OCI-M1 (cell line): Measurements from ENCODE around the gene BEST1.
A peak's percentile ranks its signal among the peaks of the same experiment; 100 is the strongest.

Experiments
- DNase-seq: peaks from one replicate; lab custom pipeline; 2025; lab: John Stamatoyannopoulos, UW

BEST1 gene

DNA sequence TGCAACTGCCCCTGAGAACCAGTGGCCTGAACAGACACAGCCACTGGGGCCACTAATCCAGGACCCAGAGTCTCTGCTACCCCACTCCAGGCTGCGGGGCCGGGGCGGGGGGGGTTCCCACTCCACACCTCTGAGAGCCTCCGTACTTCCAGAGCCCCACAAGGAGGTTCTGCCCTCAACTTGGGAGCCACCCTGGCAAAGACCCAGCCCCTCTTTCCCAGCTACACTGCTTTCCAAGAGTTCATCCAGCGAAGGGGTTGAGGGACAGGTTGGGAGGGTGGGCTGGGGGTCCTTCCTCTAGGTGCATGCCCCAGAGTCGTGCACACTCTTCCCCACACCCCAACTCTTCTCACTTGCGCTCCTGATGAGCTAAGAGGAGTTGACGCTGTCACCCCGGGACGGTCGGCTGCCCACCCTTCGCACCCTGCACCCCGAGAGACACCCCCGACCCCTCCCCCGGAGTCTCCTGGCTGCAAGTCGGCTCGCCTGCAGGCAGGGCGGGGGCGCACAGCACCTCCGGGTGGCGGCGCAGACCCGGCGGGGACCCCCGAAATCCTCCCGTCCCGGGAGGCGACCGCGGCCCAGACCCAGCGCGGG, 33.3 kb upstream of the BEST1 start:
- no peak for DNase-seq

DNA sequence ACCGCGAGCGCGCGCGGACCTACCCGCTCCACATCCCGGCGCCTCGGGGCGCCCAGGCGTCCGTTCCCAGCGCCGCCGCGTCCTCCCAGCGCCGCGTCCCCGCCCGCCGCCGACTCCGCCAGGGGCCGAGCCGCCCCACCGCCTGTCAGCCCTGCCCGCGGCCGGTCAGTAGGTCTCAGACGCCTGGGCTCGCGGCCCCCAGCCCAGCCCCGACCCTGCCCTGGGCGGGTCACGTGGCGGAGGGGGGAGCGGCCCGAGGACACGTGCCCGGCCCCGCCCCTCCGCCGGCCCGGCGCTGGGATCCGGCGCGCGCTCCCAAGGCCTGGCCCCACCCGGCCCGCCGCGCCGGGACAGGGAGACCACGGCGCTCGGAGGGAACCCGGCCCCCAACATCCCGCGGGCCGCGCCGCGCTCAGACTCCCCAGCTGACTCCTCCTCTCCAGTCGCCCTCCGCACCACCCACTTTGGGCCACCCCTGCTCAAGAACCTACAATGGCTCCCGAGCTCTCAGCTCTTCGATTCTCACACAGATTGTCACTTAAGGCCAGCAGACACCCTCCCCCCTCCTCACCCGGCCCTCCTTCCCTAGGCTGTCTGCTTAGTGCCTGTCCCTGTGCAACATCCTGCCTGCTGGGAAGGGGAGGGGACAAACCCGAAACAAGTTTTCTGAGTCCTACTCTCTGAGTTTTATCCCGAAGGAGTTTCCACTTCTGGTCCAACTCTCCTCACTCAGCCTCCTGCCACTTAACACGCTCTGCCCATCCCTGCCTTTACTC, 32.6 kb upstream of the BEST1 start, which contains the start of gene RAB3IL1:
RAB3IL1 (minus strand) TSS at position 233 of the 776 bp plus-strand sequence; CDS start at position 34, 199 bp downstream.
- peak; percentile 37 for DNase-seq

DNA sequence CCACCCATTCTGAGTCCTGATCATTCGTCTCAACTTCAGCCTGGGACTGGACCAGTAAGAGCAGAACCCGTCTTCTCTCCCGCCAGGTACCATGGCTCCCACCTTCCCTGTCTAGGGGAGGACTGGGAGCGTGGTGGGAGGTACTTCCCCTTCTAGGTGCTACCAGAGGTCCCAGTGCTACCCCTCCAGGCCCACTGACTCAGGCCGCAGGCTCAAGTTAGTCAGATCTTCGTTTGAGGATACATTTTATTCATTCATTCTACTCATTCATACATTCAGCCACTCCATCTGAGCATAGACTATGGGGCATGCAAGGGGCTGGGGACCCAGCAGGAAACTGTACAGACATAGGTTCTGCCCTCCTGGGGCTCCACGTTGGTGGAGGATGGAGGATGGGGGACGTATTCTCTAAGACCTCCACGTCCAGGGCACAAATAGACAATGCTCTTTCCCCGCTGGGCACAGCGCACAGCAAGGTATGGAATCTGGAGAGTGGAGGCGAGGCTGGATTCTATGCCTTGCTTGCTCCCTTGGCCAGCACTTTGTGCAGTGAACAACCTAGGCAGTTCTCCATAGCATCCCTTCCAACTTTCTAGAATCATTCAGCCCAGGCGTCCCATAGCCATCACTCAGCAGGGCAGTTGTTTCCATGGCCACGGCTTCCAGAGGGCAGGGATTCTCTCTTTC, 31.8 kb upstream of the BEST1 start:
- no peak for DNase-seq

DNA sequence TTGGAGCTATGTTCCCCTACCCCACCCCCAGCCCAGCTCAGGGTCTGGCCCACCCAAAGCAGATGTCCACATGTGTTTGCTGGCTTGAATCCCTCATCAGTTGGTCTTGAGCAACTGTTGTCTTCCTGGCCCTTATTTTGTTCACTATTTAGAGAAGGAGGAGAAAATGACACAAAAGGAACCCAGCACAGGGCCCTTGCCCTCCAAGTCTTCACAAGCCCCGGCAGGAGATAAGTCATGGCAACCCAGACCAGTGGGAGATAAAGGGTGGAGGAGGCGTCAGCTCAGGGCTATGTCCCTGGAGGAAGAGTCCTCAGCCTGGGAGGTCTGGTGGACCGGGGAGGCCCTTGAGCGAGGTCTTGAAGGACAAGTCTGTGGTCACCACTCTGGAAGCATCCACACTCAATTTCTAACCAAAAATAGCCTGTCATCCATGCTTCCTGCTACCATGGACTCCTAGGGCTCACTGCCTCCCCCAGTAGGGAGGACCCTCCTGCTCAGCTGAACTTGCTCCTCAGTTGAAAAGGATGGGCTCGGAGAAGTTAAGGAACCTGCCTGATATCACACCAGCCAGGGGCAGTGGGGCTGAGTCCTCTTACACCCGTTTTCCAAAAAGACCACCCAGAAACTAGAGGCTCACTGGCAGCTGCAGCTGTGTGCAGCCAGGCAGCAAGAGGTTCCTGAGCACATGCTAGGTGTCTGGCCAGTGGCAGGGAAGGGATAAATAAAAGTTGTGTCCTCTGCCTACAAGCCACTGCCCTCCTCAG, 31.0 kb upstream of the BEST1 start:
- DNase-seq: peak; percentile 46

DNA sequence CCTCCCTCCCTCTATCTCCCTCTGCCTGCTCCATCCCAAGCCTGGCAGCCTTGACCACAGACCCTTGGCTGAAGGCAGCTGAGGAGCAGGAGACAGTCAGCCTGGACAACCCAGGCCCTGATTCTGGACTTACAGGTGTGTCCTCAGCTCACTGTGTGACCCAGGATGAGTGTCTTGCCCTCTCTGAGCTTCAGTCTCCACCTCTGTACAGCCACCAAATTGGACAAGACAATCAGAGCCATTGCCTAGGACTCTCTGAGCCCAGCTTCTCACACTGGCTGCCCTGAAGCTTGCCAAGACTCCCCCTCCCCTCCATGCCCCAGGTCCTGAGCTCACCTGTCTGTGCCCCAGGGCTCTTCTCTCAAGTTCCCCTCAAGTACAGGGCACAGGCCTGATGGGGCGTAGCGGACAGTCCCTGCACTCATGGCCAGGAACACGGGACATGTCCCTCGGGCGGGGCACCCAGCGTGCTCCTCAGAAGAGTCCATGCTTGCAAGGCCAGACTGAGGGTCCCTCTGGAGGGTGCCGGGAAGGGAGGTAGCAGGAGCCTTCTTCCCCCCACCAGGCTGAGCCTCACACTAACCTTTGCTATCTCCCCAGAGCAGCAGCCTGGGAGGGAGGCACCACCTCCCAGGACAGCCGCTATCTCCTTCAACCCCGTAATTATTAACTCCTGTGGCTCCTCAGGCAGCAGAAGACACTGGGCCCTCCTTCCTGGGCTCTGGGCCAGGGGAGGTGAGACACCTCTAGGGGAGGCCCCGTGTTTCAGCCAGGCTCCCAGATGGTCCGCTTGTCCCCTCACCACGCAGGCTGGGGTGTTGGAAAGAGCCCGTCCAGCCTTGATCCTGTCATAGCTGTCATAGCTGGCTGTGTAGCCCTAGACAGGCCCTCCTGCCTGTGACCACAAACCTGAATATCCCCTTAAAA, 30.2 kb upstream of the BEST1 start:
- peak; percentile 44 for DNase-seq

DNA sequence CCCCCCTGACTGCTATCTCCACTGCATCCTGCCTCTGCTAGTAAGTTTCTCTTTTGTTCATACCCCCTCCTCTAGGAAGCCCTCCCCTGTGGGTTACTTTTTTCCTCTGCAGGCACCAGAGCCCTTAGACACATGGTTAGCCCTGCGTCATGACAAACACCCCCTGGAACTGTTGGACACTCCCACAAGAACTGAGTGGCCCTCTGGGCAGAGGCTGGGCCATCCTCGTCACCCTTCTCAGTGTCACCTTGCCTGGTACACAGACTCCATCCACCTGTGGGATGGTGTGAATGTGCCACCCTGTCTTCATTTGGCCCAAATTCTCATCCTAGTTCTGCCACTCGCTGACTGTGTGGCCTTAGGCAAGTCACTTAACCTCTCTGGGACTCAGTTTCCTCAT, 28.7 kb upstream of the BEST1 start:
- no peak for DNase-seq

DNA sequence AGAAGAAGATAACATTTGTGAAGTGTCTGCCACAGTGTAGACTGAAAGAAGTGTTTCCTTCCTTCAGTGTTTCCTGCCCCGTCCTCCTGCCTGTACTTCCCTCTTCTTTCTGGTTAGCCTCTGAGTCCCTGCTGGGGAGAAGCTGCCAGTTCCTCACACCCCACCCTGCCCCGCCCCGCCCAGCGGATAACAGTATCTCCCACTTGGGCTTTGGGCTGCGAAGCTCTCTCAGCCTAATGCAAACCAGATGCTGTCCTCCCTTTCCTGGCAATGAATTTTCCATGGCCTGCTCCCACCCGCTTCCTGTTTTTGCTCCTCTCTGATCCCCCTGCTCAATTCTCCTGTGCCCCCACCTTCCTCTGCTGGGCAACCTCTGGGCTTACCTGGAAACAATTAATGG, 27.6 kb upstream of the BEST1 start:
- peak; percentile 44 for DNase-seq

DNA sequence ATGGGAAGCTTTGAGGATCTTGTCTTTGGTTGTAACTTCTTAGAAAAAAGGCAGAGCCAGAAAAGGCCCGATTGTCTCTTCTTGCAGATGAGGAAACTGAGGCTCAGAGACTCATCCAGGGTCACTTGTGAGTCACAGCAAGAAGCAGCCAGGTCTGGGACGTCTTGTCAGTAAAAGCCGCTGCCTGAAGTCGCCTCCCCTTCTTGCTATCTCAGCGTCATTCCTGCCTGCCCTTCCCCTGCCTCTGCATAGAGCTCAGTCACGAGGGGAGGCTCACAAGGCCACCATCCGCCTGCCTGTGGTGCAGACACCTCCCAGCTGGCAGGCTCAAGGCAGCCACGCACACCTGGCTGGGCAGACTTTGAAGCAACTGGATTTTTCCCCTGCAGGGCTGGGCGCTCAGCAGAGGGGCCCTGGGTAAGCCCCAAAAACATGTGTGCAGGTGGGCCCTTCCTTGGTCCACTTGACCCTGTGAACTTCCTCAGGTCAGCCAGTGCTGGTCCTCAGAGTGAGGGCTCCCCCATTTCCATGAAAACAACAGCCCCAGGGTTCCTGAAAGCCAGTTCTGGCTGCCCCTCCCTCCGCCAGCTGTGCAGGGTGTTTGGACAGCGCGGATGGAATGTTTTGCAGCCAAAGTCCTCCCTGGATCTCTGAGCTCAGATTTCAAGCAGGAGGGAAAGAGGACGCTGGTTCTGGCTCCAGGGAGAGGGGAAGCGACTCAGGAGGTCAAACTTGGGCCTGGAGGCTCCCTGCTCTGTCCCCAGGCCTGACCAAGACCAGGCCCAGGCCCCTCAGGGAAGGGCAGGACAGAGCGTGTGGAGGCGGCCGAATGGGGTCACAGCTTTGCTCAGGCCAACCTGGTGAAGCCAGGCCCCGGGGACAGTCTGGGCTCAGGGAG, 26.7 kb upstream of the BEST1 start:
- DNase-seq: peak; percentile 60

DNA sequence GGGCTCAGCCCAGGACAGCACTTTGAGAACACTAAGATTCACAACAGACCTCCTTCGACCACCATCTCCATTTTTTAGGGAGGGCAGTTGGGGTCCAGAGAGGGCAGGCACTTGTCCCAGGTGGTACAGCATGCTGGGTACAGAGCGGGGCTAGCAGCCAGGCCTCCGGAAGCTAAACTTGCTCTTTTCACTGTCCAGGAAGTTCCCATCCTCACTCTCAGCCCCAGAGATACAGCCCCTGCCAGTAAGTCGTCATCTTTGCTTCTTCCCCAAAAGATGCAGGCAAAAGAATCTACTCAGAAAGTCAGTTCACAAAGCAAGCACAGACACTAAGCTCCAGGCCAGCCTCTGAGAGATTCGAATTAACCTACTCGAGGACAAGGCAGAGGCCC, 26.1 kb upstream of the BEST1 start:
- no peak for DNase-seq

DNA sequence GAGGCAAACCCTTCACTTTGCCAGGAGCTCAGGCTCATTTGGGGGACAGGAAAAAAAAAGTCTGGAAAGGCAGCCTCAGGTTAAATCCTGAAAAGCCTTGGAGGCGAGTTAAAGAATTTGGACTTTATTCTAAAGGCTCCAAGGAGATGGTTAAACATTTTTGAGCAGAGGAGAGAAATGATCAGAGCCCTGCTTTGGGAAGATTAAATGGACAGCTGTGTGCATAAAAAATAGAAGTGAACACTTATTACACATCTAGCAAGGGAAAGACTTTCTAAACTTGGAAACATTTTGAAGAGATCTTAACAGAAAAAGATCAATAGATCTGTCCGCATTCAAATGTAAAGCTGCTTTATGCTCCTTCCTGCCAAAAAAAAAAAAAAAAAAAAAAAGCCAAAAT, 24.4 kb upstream of the BEST1 start:
- no peak for DNase-seq

DNA sequence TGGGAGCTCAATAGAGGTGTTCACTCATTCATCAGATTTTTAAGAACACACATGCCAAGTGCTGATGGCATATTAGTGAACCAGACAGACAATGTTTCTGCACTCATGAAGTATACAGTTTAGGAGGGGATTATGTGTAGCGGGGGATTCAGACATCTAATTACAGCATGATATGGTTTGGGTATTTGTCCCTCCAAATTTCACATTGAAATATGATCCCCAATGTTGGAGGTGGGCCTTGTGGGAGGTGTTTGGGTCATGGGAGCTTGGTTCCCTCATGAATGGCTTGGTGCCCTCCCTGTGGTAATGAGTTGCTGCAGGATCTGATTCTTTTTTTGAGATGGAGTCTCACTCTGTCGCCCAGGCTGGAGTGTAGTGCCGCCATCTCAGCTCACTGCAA, 23.9 kb upstream of the BEST1 start:
- DNase-seq: no peak

DNA sequence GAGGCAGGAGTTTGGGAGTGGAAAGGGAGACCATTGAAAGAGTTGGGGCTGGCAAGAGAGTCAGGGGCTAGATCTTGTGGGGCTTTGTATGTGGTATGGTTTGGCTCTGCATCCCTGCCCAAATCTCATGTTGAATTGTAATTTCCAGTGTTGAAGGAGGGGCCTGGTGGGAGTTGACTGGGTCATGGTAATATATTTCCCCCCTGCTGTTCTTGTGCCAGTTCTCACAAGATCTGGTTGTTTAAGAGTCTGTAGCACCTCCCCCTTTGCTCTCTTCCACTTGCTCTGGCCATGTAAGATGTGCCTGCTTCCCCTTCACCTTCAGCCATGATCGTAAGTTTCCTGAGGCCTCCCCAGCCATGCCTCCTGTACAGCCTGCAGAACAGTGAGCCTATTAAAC, 22.6 kb upstream of the BEST1 start:
- no peak for DNase-seq

DNA sequence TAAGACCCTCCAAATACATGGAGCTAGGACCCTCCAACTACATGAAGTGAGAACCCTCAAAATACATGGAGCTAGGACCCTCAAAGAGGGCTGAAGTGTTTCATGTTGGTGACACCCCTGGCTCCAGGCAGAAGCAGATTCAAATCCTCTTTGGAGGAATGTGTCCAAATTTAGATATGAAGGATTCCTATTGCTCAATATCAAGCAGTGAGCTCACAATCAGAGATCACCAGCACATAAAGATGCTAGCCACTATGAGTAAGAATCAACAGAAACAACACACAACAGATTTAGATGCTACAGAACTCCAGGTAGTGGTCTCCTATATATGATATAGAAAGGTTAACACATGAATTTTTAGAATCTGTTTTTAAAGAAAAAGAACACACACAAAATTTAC, 21.5 kb upstream of the BEST1 start:
- DNase-seq: no peak

DNA sequence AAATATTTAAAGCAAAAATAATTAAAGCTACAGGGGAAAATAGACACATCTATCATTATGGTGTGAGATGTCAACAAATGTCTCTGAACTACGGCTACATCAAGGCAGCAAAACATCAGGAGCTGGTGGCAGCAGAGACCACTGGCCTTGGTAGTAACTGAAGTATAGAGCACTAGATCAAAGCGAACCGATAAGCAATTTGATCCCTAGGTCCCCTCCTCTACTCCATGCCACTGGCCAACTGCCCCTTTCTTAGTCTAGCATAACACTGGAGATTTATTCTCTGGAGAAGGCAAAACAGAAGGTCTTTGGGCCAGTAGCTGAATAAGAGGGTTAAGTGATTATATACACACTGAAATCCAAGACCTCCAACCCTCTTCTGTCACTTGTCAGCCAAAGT, 19.2 kb upstream of the BEST1 start:
- no peak for DNase-seq

DNA sequence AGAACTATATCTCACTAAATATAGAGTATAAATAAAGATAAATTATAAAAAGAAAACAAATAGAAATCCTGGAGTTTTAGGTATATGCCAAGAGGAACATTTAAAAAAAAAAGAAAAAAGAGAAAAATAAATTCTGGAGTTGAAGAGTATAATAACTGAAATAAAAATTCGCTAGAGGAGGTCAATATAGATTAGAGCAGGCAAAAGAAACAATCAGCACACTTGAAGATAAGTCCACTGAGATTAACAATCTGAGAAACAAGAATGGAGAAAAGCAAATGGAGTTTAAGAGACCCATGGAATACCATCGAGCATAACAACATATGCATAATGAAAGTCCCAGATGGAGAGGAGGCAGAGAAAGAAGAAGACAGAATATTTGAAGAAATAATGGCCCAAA, 14.3 kb upstream of the BEST1 start:
- DNase-seq: no peak

DNA sequence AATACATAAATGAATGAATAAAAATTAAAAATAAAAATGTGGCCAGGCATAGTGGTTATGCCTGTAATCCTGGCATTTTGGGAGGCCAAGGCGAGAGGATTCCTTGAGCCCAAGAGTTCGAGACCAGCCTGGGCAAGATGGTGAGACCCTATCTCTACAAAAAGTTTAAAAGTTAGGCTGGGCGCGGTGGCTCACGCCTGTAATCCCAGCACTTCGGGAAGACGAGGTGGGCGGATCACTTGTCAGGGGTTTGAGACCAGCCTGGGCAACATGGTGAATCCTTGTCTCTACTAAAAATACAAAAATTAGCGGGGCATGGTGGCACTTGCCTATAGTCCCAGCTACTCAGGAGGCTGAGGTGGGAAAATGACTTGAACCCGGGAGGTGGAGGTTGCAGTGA, 9.7 kb upstream of the BEST1 start:
- no peak for DNase-seq

DNA sequence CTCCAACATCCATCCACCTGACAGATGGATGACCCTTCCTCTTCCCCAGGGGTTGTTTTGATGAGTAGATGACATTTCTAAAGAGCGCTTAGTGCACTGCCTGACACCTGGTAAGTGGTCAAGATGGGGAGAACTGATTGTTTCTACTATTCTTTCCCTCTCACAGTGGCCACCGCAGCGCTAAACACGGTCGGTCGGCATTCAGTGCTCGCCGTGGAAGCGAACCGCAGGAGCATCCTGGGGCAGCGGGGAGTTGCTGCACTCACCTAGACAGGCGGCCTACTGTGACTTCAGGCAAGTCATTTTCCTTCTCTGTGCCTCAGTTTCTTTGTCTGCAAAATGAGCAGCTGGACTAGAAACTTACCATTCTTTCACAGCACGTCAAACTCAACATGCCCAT, 5.0 kb upstream of the BEST1 start:
- no peak for DNase-seq

DNA sequence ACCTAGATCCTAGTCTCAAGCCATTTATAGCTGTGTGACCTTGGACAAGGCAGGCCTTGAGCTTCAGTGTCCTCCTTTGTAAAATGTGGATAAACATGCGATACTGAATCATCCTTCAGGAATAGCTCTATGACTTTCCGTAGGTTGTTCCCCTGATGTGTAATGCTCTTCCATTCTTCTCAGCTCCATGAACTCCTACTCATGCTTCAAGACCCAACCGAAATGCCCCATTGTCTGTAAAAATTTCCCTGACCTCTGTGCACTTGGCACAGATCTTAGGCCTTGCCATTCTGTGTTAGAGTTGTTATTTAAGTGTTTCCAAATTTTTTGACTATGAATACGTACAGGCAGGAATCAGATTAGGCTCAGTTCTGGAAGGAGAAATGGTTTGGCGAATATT, 3.3 kb upstream of the BEST1 start:
- no peak for DNase-seq

DNA sequence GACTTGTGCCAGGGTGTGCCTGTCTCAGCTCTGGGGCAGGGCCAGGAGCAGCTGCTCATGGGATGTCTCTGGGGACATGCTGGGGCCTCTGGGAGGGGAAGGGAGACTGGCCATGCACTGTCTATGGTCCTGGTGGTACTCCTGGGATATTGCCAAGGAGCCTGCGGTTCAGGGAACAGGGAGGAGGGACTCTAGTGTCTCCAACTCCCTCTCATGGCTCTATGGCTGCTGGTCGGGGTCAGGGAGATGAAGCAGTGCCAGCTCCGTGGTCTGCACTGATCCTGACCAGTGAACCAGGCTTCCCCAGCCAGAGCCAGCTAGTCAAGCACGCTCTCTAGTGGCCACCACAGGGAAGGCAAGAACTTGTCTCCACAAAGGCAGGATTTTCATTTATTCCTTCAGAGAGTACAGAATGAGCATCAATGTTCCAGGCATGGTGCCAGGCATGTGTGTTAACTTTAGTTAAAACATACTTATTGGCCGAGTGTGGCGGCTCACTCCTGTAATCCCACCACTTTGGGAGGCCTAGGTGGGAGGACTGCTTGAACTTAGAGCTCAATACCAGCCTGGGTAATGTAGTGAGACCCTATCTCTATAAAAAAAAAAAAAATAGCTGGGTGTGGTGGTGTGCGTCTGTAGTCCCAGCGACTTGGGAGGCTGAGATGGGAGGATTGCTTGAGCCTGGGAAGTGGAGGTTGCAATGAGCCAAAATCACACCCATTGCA, 2.5 kb upstream of the BEST1 start:
- DNase-seq: peak; percentile 92

DNA sequence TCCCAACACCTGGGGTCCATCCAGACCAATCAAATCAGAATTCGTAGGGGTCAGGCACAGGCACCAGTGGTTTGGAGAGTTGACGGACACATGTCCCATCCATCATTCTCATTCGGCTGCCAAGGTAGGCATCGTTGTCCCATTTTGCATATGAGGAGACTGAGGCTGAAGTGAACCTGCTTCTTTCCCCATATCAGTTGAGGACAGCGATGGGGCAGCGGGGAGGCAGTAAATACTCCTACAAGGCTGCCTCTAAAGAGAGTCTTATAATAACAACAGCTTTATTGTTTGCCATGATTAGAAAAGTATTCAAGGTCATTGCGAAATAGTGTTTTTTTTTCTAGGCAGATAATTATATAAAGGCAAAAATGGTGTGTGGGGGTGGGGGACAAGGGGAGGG, 1.6 kb upstream of the BEST1 start:
- DNase-seq: peak; percentile 15
